MM.1S (cell line): ENCODE data around the gene CRYGA.

ENCODE experiments used
- CTCF ChIP-seq: fragments of 300-600 bp; sonication (generic); IDR thresholded peaks from 2 replicates; pipeline ENCODE4 v1.5.1; 2016; ENCODE audit warnings: antibody characterized with exemption, low read length, mixed read lengths
- EZH2phosphoT487 ChIP-seq: fragments of 300-600 bp; sonication (generic); IDR thresholded peaks from 2 replicates; pipeline ENCODE4 v1.6.1; 2018; ENCODE audit warnings: antibody characterized with exemption, low read length

GRCh38 chr2:208179028-208179609 is 15.7 kb upstream of the CRYGA start:
- no peak for TF ChIP-seq CTCF
- no peak for TF ChIP-seq EZH2phosphoT487
